HT1080 (cell line): ENCODE data around the gene ADM5. TPM values are rescaled to one million over a fixed set of nuclear protein-coding genes. Genes with fewer than 3 reads are reported as not detected.

Experiments used
- DNase-seq: peaks from one replicate; pipeline ENCODE4 v3.0.0-alpha.2; 2015; ENCODE audit warnings: low read depth
- total RNA-seq: library from RNA; depleted of rRNA; stranded (reverse); fragments of >200 nt; shearing (Covaris generic); gene quantifications from 2 replicates; pipeline ENCODE4 v1.2.3, GENCODE V29; 2014

Gene ADM5
- total RNA-seq, 1 experiment from 2014 or later, result 11.1 TPM

GRCh38 chr19:49658139-49658517, 31.3 kb upstream of the ADM5 start:
- DNase-seq, result no peak

GRCh38 chr19:49658566-49659442, 30.6 kb upstream of the ADM5 start:
- no peak for DNase-seq

GRCh38 chr19:49660338-49660961, 28.9 kb upstream of the ADM5 start:
- no peak for DNase-seq

- no peak for DNase-seq
These were observed 27.4 kb upstream of the ADM5 start for GRCh38 chr19:49662011-49662410.

- no peak for DNase-seq
These were observed 26.2 kb upstream of the ADM5 start for GRCh38 chr19:49663224-49663623.

GRCh38 chr19:49664171-49665035, 25.0 kb upstream of the ADM5 start:
- DNase-seq, result peak; percentile 78

GRCh38 chr19:49665036-49665350, 24.4 kb upstream of the ADM5 start:
- no peak for DNase-seq

GRCh38 chr19:49665351-49666119, 23.9 kb upstream of the ADM5 start, which contains the start of the genes BCL2L12 and IRF3:
BCL2L12 (plus strand) TSS chr19:49665933; CDS start chr19:49666693, 760 bp downstream.
IRF3 (minus strand) TSS chr19:49665857; CDS start chr19:49664838, 1,019 bp downstream.
- peak; percentile 91 for DNase-seq

GRCh38 chr19:49666120-49666444, 23.3 kb upstream of the ADM5 start:
- DNase-seq, result no peak

GRCh38 chr19:49667473-49667872, 21.9 kb upstream of the ADM5 start:
- no peak for DNase-seq

GRCh38 chr19:49669516-49669915, 19.9 kb upstream of the ADM5 start:
- no peak for DNase-seq

- DNase-seq, result peak; percentile 63
These were observed 17.1 kb upstream of the ADM5 start for GRCh38 chr19:49672131-49672919.

GRCh38 chr19:49676136-49676783, 13.1 kb upstream of the ADM5 start:
- peak; percentile 90 for DNase-seq

GRCh38 chr19:49676784-49677230, 12.6 kb upstream of the ADM5 start:
- peak; percentile 100 for DNase-seq

GRCh38 chr19:49677231-49677900, 12.0 kb upstream of the ADM5 start, which contains the start of gene PRMT1:
PRMT1 (plus strand) TSS chr19:49677271; CDS start chr19:49677281, 10 bp downstream.
- DNase-seq, result no peak

- peak; percentile 71 for DNase-seq
These were observed 11.3 kb upstream of the ADM5 start for GRCh38 chr19:49677901-49678674.

GRCh38 chr19:49678985-49679770, 10.2 kb upstream of the ADM5 start:
- DNase-seq, result no peak
